ENCODE measurements around the gene TANGO2.
"Not testable (repeated sequence)": the region's sequence is repeated elsewhere in the genome, so short reads cannot be mapped to it uniquely, and the experiment has no call there.

The TANGO2 gene

GRCh38 chr22:20060700-20061480 is 40.0 kb downstream of the TANGO2 start:
- no peak for DNase-seq (ENCODE audit: extremely low read depth in 1 of 2, low read depth in 1 of 2)

- no peak for DNase-seq (ENCODE audit: extremely low read depth in 1 of 2, low read depth in 1 of 2)
Measured at GRCh38 chr22:20061481-20061861, 40.6 kb downstream of the TANGO2 start.

- DNase-seq (ENCODE audit: extremely low read depth in 1 of 2, low read depth in 1 of 2) = no peak
Measured at GRCh38 chr22:20062043-20062765, 41.3 kb downstream of the TANGO2 start.

GRCh38 chr22:20062766-20063083 is 41.8 kb downstream of the TANGO2 start:
- DNase-seq (ENCODE audit: extremely low read depth in 1 of 2, low read depth in 1 of 2) = no peak

- DNase-seq (ENCODE audit: extremely low read depth in 1 of 2, low read depth in 1 of 2) = no peak
Measured at GRCh38 chr22:20063271-20064139, 42.6 kb downstream of the TANGO2 start.

- no peak for DNase-seq (ENCODE audit: extremely low read depth in 1 of 2, low read depth in 1 of 2)
Measured at GRCh38 chr22:20064140-20064480, 43.2 kb downstream of the TANGO2 start.

GRCh38 chr22:20064545-20065262 is 43.8 kb downstream of the TANGO2 start:
- no peak for DNase-seq (ENCODE audit: extremely low read depth in 1 of 2, low read depth in 1 of 2)

GRCh38 chr22:20065896-20066616 is 45.1 kb downstream of the TANGO2 start:
- DNase-seq (ENCODE audit: extremely low read depth in 1 of 2, low read depth in 1 of 2) = no peak

- DNase-seq (ENCODE audit: extremely low read depth in 1 of 2, low read depth in 1 of 2) = no peak
Measured at GRCh38 chr22:20066617-20067383, 45.9 kb downstream of the TANGO2 start.

GRCh38 chr22:20067384-20067682 is 46.4 kb downstream of the TANGO2 start:
- not testable (repeated sequence) for DNase-seq (ENCODE audit: extremely low read depth in 1 of 2, low read depth in 1 of 2)

GRCh38 chr22:20068640-20069039 is 47.7 kb downstream of the TANGO2 start:
- DNase-seq (ENCODE audit: extremely low read depth in 1 of 2, low read depth in 1 of 2) = no peak

GRCh38 chr22:20069331-20070042 is 48.6 kb downstream of the TANGO2 start:
- no peak for DNase-seq (ENCODE audit: extremely low read depth in 1 of 2, low read depth in 1 of 2)

GRCh38 chr22:20071524-20071972 is 50.6 kb downstream of the TANGO2 start:
- no peak for DNase-seq (ENCODE audit: extremely low read depth in 1 of 2, low read depth in 1 of 2)

- no peak for DNase-seq (ENCODE audit: extremely low read depth in 1 of 2, low read depth in 1 of 2)
Measured at GRCh38 chr22:20076627-20077172, 55.8 kb downstream of the TANGO2 start.

- peak; percentile 22 to 60 for DNase-seq (ENCODE audit: extremely low read depth in 1 of 2, low read depth in 1 of 2)
Measured at GRCh38 chr22:20079745-20080444, 59.0 kb downstream of the TANGO2 start, which contains the start of gene DGCR8. TSS of gene DGCR8 (plus strand) at chr22:20080241. CDS start at chr22:20085964, 5,723 bp downstream.

GRCh38 chr22:20080445-20080775 is 59.5 kb downstream of the TANGO2 start:
- peak; percentile 45 to 47 for DNase-seq (ENCODE audit: extremely low read depth in 1 of 2, low read depth in 1 of 2)

- DNase-seq (ENCODE audit: extremely low read depth in 1 of 2, low read depth in 1 of 2) = no peak
Measured at GRCh38 chr22:20080776-20081654, 60.1 kb downstream of the TANGO2 start.
